Fibroblast of pulmonary artery (primary cell): ENCODE results near the gene RAMP3.

Source experiments
- DNase-seq: peaks from one replicate; pipeline ENCODE4 v3.0.0-alpha.2; 2010; ENCODE audit warnings: low read depth
- H3K4me3 ChIP-seq: replicated peaks from 2 replicates; pipeline ENCODE4 v1.5.1; 2011; ENCODE audit warnings: low read depth, mild to moderate bottlenecking, control low read depth, low read length, moderate library complexity
- CTCF ChIP-seq: IDR thresholded peaks from 2 replicates; pipeline ENCODE4 v1.5.1; 2011; ENCODE audit warnings: mild to moderate bottlenecking, control low read depth, low read length, inconsistent platforms; ENCODE audit errors: missing control alignments

RAMP3 gene

GRCh38 chr7:45233249-45233775, 75.7 kb downstream of the RAMP3 start:
- DNase-seq: no peak
- TF ChIP-seq CTCF: no peak
- no peak overlapping the region for H3K4me3 ChIP-seq
